Endothelial cell (in vitro differentiated cells): ENCODE results near the gene TOM1L2. TPM values are rescaled to one million over a fixed set of nuclear protein-coding genes. Genes with fewer than 3 reads are reported as not detected.

Experiments
- DNase-seq: peaks from one replicate; pipeline ENCODE4 v3.0.0; 2021; ENCODE audit warnings: low spot score
- H3K27ac Mint-ChIP-seq: one replicate; pipeline ENCODE4 v1.8.0; 2021; ENCODE audit warnings: mixed read lengths, inconsistent platforms; ENCODE audit not compliant: unreplicated experiment
- H3K27me3 Mint-ChIP-seq: one replicate; pipeline ENCODE4 v1.8.0; 2021; ENCODE audit warnings: mild to moderate bottlenecking, moderate library complexity, mixed read lengths, inconsistent platforms; ENCODE audit not compliant: unreplicated experiment
- H3K36me3 Mint-ChIP-seq: one replicate; pipeline ENCODE4 v1.8.0; 2021; ENCODE audit warnings: mild to moderate bottlenecking, low read depth, mixed read lengths, inconsistent platforms; ENCODE audit not compliant: unreplicated experiment
- H3K4me1 Mint-ChIP-seq: one replicate; pipeline ENCODE4 v1.8.0; 2021; ENCODE audit warnings: mild to moderate bottlenecking, mixed read lengths, inconsistent platforms; ENCODE audit not compliant: unreplicated experiment
- H3K4me3 Mint-ChIP-seq: one replicate; pipeline ENCODE4 v1.8.0; 2021; ENCODE audit warnings: mild to moderate bottlenecking, mixed read lengths, inconsistent platforms; ENCODE audit not compliant: unreplicated experiment
- H3K9me3 Mint-ChIP-seq: one replicate; pipeline ENCODE4 v1.8.0; 2021; ENCODE audit warnings: mixed read lengths, inconsistent platforms; ENCODE audit not compliant: unreplicated experiment
- CTCF ChIP-seq: fragments of 200-600 bp; sonication (generic); IDR thresholded peaks from one replicate; pipeline ENCODE4 v1.5.0; 2021; ENCODE audit warnings: antibody characterized with exemption; ENCODE audit not compliant: unreplicated experiment
- total RNA-seq: library from RNA; stranded (reverse); fragmentation: NEBNext Ultra II Directional; extraction: Animal tissue kit (Norgen Biotek cat#: 25700); gene quantifications from one replicate; pipeline ENCODE4 v1.2.1, GENCODE V29; 2021; ENCODE audit not compliant: unreplicated experiment

Gene TOM1L2
- total RNA-seq, 1 donor from 2014 or later, result 26.9 TPM

- Mint-ChIP-seq H3K4me1 (peaks cover 4% of the 10 kb centered on the region), H3K27ac (no peak overlapping the region), H3K4me3 (no peak overlapping the region)
Observed at GRCh38 chr17:17934806-17935205, 37.4 kb downstream of the TOM1L2 start.

GRCh38 chr17:17934214-17934613, 38.0 kb downstream of the TOM1L2 start:
- no peak overlapping the region for H3K4me3 Mint-ChIP-seq
- no peak for TF ChIP-seq CTCF
- no peak overlapping the region for H3K27ac Mint-ChIP-seq
- no peak for DNase-seq
- H3K27me3 Mint-ChIP-seq, result no peaks in the 10 kb centered on the region
- H3K36me3 Mint-ChIP-seq, result no peaks in the 10 kb centered on the region
- peaks cover 4% of the 10 kb centered on the region for H3K4me1 Mint-ChIP-seq
- H3K9me3 Mint-ChIP-seq, result no peaks in the 10 kb centered on the region

More at GRCh38 chr17:17934806-17935205, 37.4 kb downstream of the TOM1L2 start:
- Mint-ChIP-seq H3K27me3 (no peaks in the 10 kb centered on the region), H3K9me3 (no peaks in the 10 kb centered on the region), H3K36me3 (no peaks in the 10 kb centered on the region)
- TF ChIP-seq CTCF, result no peak
- no peak for DNase-seq

- Mint-ChIP-seq H3K9me3 (no peaks in the 10 kb centered on the region), H3K4me1 (peaks cover 5% of the 10 kb centered on the region), H3K36me3 (no peaks in the 10 kb centered on the region), H3K27ac (no peak overlapping the region), H3K4me3 (no peak overlapping the region), H3K27me3 (no peaks in the 10 kb centered on the region)
- no peak for DNase-seq
- TF ChIP-seq CTCF, result no peak
Observed at GRCh38 chr17:17933775-17934174, 38.4 kb downstream of the TOM1L2 start.

- no peak for TF ChIP-seq CTCF
- Mint-ChIP-seq H3K27ac (no peak overlapping the region), H3K4me1 (peaks cover 14% of the 10 kb centered on the region), H3K4me3 (no peak overlapping the region), H3K9me3 (no peaks in the 10 kb centered on the region), H3K36me3 (no peaks in the 10 kb centered on the region), H3K27me3 (no peaks in the 10 kb centered on the region)
- DNase-seq, result no peak
Observed at GRCh38 chr17:17931159-17931558, 41.0 kb downstream of the TOM1L2 start.

- no peak for DNase-seq
- Mint-ChIP-seq H3K27me3 (no peaks in the 10 kb centered on the region), H3K4me1 (peaks cover 14% of the 10 kb centered on the region), H3K27ac (no peak overlapping the region), H3K9me3 (no peaks in the 10 kb centered on the region), H3K4me3 (no peak overlapping the region), H3K36me3 (no peaks in the 10 kb centered on the region)
- no peak for TF ChIP-seq CTCF
Observed at GRCh38 chr17:17930674-17931073, 41.5 kb downstream of the TOM1L2 start.
